ENCODE measurements around the gene HYLS1.
"Not testable (repeated sequence)": the region's sequence is repeated elsewhere in the genome, so short reads cannot be mapped to it uniquely, and the experiment has no call there.

GRCh38 chr11:125862786-125863185 lies 24.7 kb upstream of the HYLS1 start:
- TF ChIP-seq CTCF, POLR2A (IDR thresholded peaks at IDR 0.05): not testable (repeated sequence)
